ENCODE measurements around the gene LINGO3. TPM values are rescaled to one million over a fixed set of nuclear protein-coding genes. Genes with fewer than 3 reads are reported as not detected.
A peak's percentile ranks its signal among the peaks of the same experiment; 100 is the strongest.

Gene LINGO3
- total and polyA plus RNA-seq, 2 experiments from 2014 or later, result not detected

GRCh38 chr19:2271234-2272103 is 36.5 kb downstream of the LINGO3 start:
- Histone ChIP-seq H3K27me3 (replicated peaks; ENCODE audit: insufficient read depth) (no peaks in the 10 kb centered on the region), H4K20me1 (ENCODE audit: insufficient read depth) (peaks cover 15% of the 10 kb centered on the region), H3K79me2 (ENCODE audit: insufficient read depth) (peaks cover 78% of the 10 kb centered on the region), H3K4me2 (ENCODE audit: unreplicated experiment) (peak overlapping the region; percentile 91), H3K4me1 (ENCODE audit: insufficient read depth) (peaks cover 22% of the 10 kb centered on the region), H3K27ac (peak overlapping the region; percentile 95), H2AFZ (no peak overlapping the region), H3K36me3 (ENCODE audit: low read depth) (no peaks in the 10 kb centered on the region; the same call in 1 of the 2 replicates), H3K9me3 (ENCODE audit: low read depth) (no peaks in the 10 kb centered on the region), H3K9me2 (ENCODE audit: insufficient read depth) (no peaks in the 10 kb centered on the region), H3K9ac (peak overlapping the region; percentile 99), H3K4me3 (peak overlapping the region; percentile 92), H3F3A (ENCODE audit: insufficient read depth) (peaks cover 6% of the 10 kb centered on the region)
- peak; percentile 89 for DNase-seq
- no peak for TF ChIP-seq EZH2phosphoT487 (IDR thresholded peaks at IDR 0.05; ENCODE audit: insufficient read depth, low read depth)
- no peak for TF ChIP-seq EZH2 (IDR thresholded peaks at IDR 0.05; ENCODE audit: insufficient read depth, poor library complexity, severe bottlenecking)
- 20 to 22% methylated on average over 40 to 43 of the region's 43 CpGs for WGBS, 2 experiments (ENCODE audit: low coverage in 1 of 2, low lambda C conversion rate in 2 of 2, missing lambda C conversion rate in 2 of 2)
- in situ Hi-C loops (cut with MboI), result no loop called here

GRCh38 chr19:2270423-2271233 is 37.3 kb downstream of the LINGO3 start:
- Histone ChIP-seq H3K9ac (peak overlapping the region; percentile 99), H3K9me2 (ENCODE audit: insufficient read depth) (no peaks in the 10 kb centered on the region), H2AFZ (no peak overlapping the region), H3K36me3 (ENCODE audit: low read depth) (no peaks in the 10 kb centered on the region; the same call in 1 of the 2 replicates), H3K4me3 (peak overlapping the region; percentile 92), H3K4me2 (ENCODE audit: unreplicated experiment) (peak overlapping the region; percentile 91), H3K27ac (peak overlapping the region; percentile 95), H4K20me1 (ENCODE audit: insufficient read depth) (peaks cover 15% of the 10 kb centered on the region), H3K9me3 (ENCODE audit: low read depth) (no peaks in the 10 kb centered on the region), H3K79me2 (ENCODE audit: insufficient read depth) (peaks cover 77% of the 10 kb centered on the region), H3F3A (ENCODE audit: insufficient read depth) (peaks cover 6% of the 10 kb centered on the region), H3K4me1 (ENCODE audit: insufficient read depth) (peaks cover 24% of the 10 kb centered on the region), H3K27me3 (replicated peaks; ENCODE audit: insufficient read depth) (no peaks in the 10 kb centered on the region)
- peak; percentile 96 for DNase-seq
- TF ChIP-seq EZH2phosphoT487 (IDR thresholded peaks at IDR 0.05; ENCODE audit: insufficient read depth, low read depth) (no peak), EZH2 (IDR thresholded peaks at IDR 0.05; ENCODE audit: insufficient read depth, poor library complexity, severe bottlenecking) (no peak)
- in situ Hi-C loops (cut with MboI), result no loop called here
- WGBS, 2 experiments (ENCODE audit: low coverage in 1 of 2, low lambda C conversion rate in 2 of 2, missing lambda C conversion rate in 2 of 2), result 0 to 1% methylated on average over 63 to 76 of the region's 88 CpGs

- Histone ChIP-seq H2AFZ (no peak overlapping the region), H3K4me2 (ENCODE audit: unreplicated experiment) (peak overlapping the region; percentile 67), H3K27me3 (replicated peaks; ENCODE audit: insufficient read depth) (no peaks in the 10 kb centered on the region), H3K9me3 (ENCODE audit: low read depth) (no peaks in the 10 kb centered on the region), H4K20me1 (ENCODE audit: insufficient read depth) (peaks cover 15% of the 10 kb centered on the region), H3K79me2 (ENCODE audit: insufficient read depth) (peaks cover 72% of the 10 kb centered on the region), H3K27ac (peak overlapping the region; percentile 95), H3K9me2 (ENCODE audit: insufficient read depth) (no peaks in the 10 kb centered on the region), H3K4me3 (peak overlapping the region; percentile 92), H3F3A (ENCODE audit: insufficient read depth) (peaks cover 6% of the 10 kb centered on the region), H3K4me1 (ENCODE audit: insufficient read depth) (peaks cover 24% of the 10 kb centered on the region), H3K36me3 (ENCODE audit: low read depth) (no peaks in the 10 kb centered on the region; the same call in 1 of the 2 replicates), H3K9ac (peak overlapping the region; percentile 99)
- in situ Hi-C loops (cut with MboI), result no loop called here
- 0 to 2% methylated on average over 7 to 29 of the region's 30 CpGs for WGBS, 2 experiments (ENCODE audit: low coverage in 1 of 2, low lambda C conversion rate in 2 of 2, missing lambda C conversion rate in 2 of 2)
- TF ChIP-seq EZH2 (IDR thresholded peaks at IDR 0.05; ENCODE audit: insufficient read depth, poor library complexity, severe bottlenecking) (no peak), EZH2phosphoT487 (IDR thresholded peaks at IDR 0.05; ENCODE audit: insufficient read depth, low read depth) (no peak)
- DNase-seq, result peak; percentile 64
Measured at GRCh38 chr19:2270157-2270422, 37.9 kb downstream of the LINGO3 start.
